ENCODE measurements around the gene ANAPC10. TPM values are rescaled to one million over a fixed set of nuclear protein-coding genes. Genes with fewer than 3 reads are reported as not detected.

The ANAPC10 gene
- total RNA-seq, 1 experiment from 2014 or later, result 38.9 TPM

GRCh38 chr4:144975718-144976117, 122.3 kb downstream of the ANAPC10 start:
- no peak overlapping the region for H3K27ac Mint-ChIP-seq (ENCODE audit: low read depth, unreplicated experiment)
- intact Hi-C loops (cut with micrococcal nuclease), result no loop called here
- peaks cover 7% of the 10 kb centered on the region for H3K9me3 Mint-ChIP-seq (ENCODE audit: unreplicated experiment)
- no peak for TF ChIP-seq CTCF (IDR thresholded peaks at IDR 0.05; ENCODE audit: unreplicated experiment)
- H3K27me3 Mint-ChIP-seq (ENCODE audit: insufficient read depth, unreplicated experiment), result no peaks in the 10 kb centered on the region
- H3K4me3 Mint-ChIP-seq (ENCODE audit: unreplicated experiment), result no peak overlapping the region
- DNase-seq (ENCODE audit: unreplicated experiment), result no peak
- H3K36me3 Mint-ChIP-seq (ENCODE audit: insufficient read depth, unreplicated experiment), result no peaks in the 10 kb centered on the region
- CTCF ChIA-PET, result no interaction called here
- H3K4me1 Mint-ChIP-seq (ENCODE audit: insufficient read depth, unreplicated experiment), result no peaks in the 10 kb centered on the region
- BruUV-seq (replicated peaks), result no TSS peak
- POLR2A ChIA-PET, result no interaction called here

GRCh38 chr4:144970597-144970996, 127.4 kb downstream of the ANAPC10 start:
- Mint-ChIP-seq H3K4me3 (ENCODE audit: unreplicated experiment) (no peak overlapping the region), H3K27me3 (ENCODE audit: insufficient read depth, unreplicated experiment) (no peaks in the 10 kb centered on the region), H3K4me1 (ENCODE audit: insufficient read depth, unreplicated experiment) (peaks cover 11% of the 10 kb centered on the region), H3K9me3 (ENCODE audit: unreplicated experiment) (no peaks in the 10 kb centered on the region), H3K36me3 (ENCODE audit: insufficient read depth, unreplicated experiment) (no peaks in the 10 kb centered on the region), H3K27ac (ENCODE audit: low read depth, unreplicated experiment) (no peak overlapping the region)
- ChIA-PET POLR2A (no interaction called here), CTCF (interaction anchor here (0.6 kb wide), 1 partner anchor 90 kb away, joined by 3 read pairs; no protein-coding TSS in a partner anchor)
- DNase-seq (ENCODE audit: unreplicated experiment), result no peak
- BruUV-seq (replicated peaks), result no TSS peak
- intact Hi-C loops (cut with micrococcal nuclease), result no loop called here
- no peak for TF ChIP-seq CTCF (IDR thresholded peaks at IDR 0.05; ENCODE audit: unreplicated experiment)

- no peaks in the 10 kb centered on the region for H3K9me3 Mint-ChIP-seq (ENCODE audit: unreplicated experiment)
- intact Hi-C loops (cut with micrococcal nuclease), result no loop called here
- no TSS peak for BruUV-seq (replicated peaks)
- ChIA-PET POLR2A (no interaction called here), CTCF (no interaction called here)
- DNase-seq (ENCODE audit: unreplicated experiment), result no peak
- H3K36me3 Mint-ChIP-seq (ENCODE audit: insufficient read depth, unreplicated experiment), result no peaks in the 10 kb centered on the region
- no peaks in the 10 kb centered on the region for H3K27me3 Mint-ChIP-seq (ENCODE audit: insufficient read depth, unreplicated experiment)
- H3K4me3 Mint-ChIP-seq (ENCODE audit: unreplicated experiment), result no peak overlapping the region
- H3K27ac Mint-ChIP-seq (ENCODE audit: low read depth, unreplicated experiment), result no peak overlapping the region
- no peak for TF ChIP-seq CTCF (IDR thresholded peaks at IDR 0.05; ENCODE audit: unreplicated experiment)
- H3K4me1 Mint-ChIP-seq (ENCODE audit: insufficient read depth, unreplicated experiment), result peaks cover 11% of the 10 kb centered on the region
These were observed 128.2 kb downstream of the ANAPC10 start for GRCh38 chr4:144969821-144970220.

- H3K27me3 Mint-ChIP-seq (ENCODE audit: insufficient read depth, unreplicated experiment), result no peaks in the 10 kb centered on the region
- no TSS peak for BruUV-seq (replicated peaks)
- POLR2A ChIA-PET, result no interaction called here
- no peaks in the 10 kb centered on the region for H3K9me3 Mint-ChIP-seq (ENCODE audit: unreplicated experiment)
- H3K27ac Mint-ChIP-seq (ENCODE audit: low read depth, unreplicated experiment), result peak overlapping the region; percentile 4
- H3K4me3 Mint-ChIP-seq (ENCODE audit: unreplicated experiment), result no peak overlapping the region
- intact Hi-C loops (cut with micrococcal nuclease), result no loop called here
- TF ChIP-seq CTCF (IDR thresholded peaks at IDR 0.05; ENCODE audit: unreplicated experiment), result no peak
- CTCF ChIA-PET, result no interaction called here
- DNase-seq (ENCODE audit: unreplicated experiment), result no peak
- peaks cover 11% of the 10 kb centered on the region for H3K4me1 Mint-ChIP-seq (ENCODE audit: insufficient read depth, unreplicated experiment)
- H3K36me3 Mint-ChIP-seq (ENCODE audit: insufficient read depth, unreplicated experiment), result no peaks in the 10 kb centered on the region
These were observed 129.4 kb downstream of the ANAPC10 start for GRCh38 chr4:144968606-144969005.
